ENCODE results near the gene SEZ6L2.
"Not testable (repeated sequence)": the region's sequence is repeated elsewhere in the genome, so short reads cannot be mapped to it uniquely, and the experiment has no call there.

SEZ6L2 gene

GRCh38 chr16:29899516-29900101 lies at the start of gene SEZ6L2:
Gene SEZ6L2, minus strand, starts transcription at chr16:29899550. Its CDS starts 531 bp downstream, at chr16:29899019.
- peak within 1 kb of the TSS; percentile 89 for H3K27ac ChIP-seq (ENCODE audit: low read depth, low read length)

GRCh38 chr16:29947897-29948296 lies 48.5 kb upstream of the SEZ6L2 start:
- H3K4me1 ChIP-seq (ENCODE audit: control insufficient read depth, insufficient read depth, low read length): peaks cover 12% of the 10 kb centered on the region
- H3K4me3 ChIP-seq (ENCODE audit: low read depth, low read length): no peak overlapping the region
- no peaks in the 10 kb centered on the region for H3K9me3 ChIP-seq (ENCODE audit: control insufficient read depth, insufficient read depth, low read length)
- H3K27ac ChIP-seq (ENCODE audit: low read depth, low read length): no peak overlapping the region
- H3K36me3 ChIP-seq (ENCODE audit: control insufficient read depth, insufficient read depth, low read length): no peaks in the 10 kb centered on the region
- H3K27me3 ChIP-seq (ENCODE audit: control insufficient read depth, insufficient read depth, low read length): no peaks in the 10 kb centered on the region
- H3K9ac ChIP-seq (ENCODE audit: low read depth, low read length): no peak overlapping the region

More at GRCh38 chr16:29899516-29900101, at the start of gene SEZ6L2:
- Histone ChIP-seq H3K27me3 (ENCODE audit: control insufficient read depth, insufficient read depth, low read length) (no peaks in the 10 kb centered on the region), H3K9ac (ENCODE audit: low read depth, low read length) (peak within 1 kb of the TSS; percentile 70), H3K4me3 (ENCODE audit: low read depth, low read length) (peak within 1 kb of the TSS; percentile 85), H3K36me3 (ENCODE audit: control insufficient read depth, insufficient read depth, low read length) (peaks cover 16% of the 10 kb centered on the region), H3K4me1 (ENCODE audit: control insufficient read depth, insufficient read depth, low read length) (peaks cover 13% of the 10 kb centered on the region), H3K9me3 (ENCODE audit: control insufficient read depth, insufficient read depth, low read length) (no peaks in the 10 kb centered on the region)

- no peaks in the 10 kb centered on the region for H3K36me3 ChIP-seq (ENCODE audit: control insufficient read depth, insufficient read depth, low read length)
- no peaks in the 10 kb centered on the region for H3K27me3 ChIP-seq (ENCODE audit: control insufficient read depth, insufficient read depth, low read length)
- peak overlapping the region; percentile 85 for H3K27ac ChIP-seq (ENCODE audit: low read depth, low read length)
- no peak overlapping the region for H3K9ac ChIP-seq (ENCODE audit: low read depth, low read length)
- no peaks in the 10 kb centered on the region for H3K9me3 ChIP-seq (ENCODE audit: control insufficient read depth, insufficient read depth, low read length)
- H3K4me1 ChIP-seq (ENCODE audit: control insufficient read depth, insufficient read depth, low read length): 0 out of 2 replicates have a peak, but pooled peaks cover 5% of the 10 kb centered on the region
- H3K4me3 ChIP-seq (ENCODE audit: low read depth, low read length): no peak overlapping the region
These were observed 44.8 kb upstream of the SEZ6L2 start for GRCh38 chr16:29943846-29944799.

GRCh38 chr16:29940656-29941055 lies 41.3 kb upstream of the SEZ6L2 start:
- Histone ChIP-seq H3K9ac (ENCODE audit: low read depth, low read length) (no peak overlapping the region), H3K9me3 (ENCODE audit: control insufficient read depth, insufficient read depth, low read length) (no peaks in the 10 kb centered on the region), H3K4me3 (ENCODE audit: low read depth, low read length) (no peak overlapping the region), H3K4me1 (ENCODE audit: control insufficient read depth, insufficient read depth, low read length) (0 out of 2 replicates have a peak, but pooled peaks cover 5% of the 10 kb centered on the region), H3K27me3 (ENCODE audit: control insufficient read depth, insufficient read depth, low read length) (no peaks in the 10 kb centered on the region), H3K27ac (ENCODE audit: low read depth, low read length) (no peak overlapping the region), H3K36me3 (ENCODE audit: control insufficient read depth, insufficient read depth, low read length) (no peaks in the 10 kb centered on the region)

DNA sequence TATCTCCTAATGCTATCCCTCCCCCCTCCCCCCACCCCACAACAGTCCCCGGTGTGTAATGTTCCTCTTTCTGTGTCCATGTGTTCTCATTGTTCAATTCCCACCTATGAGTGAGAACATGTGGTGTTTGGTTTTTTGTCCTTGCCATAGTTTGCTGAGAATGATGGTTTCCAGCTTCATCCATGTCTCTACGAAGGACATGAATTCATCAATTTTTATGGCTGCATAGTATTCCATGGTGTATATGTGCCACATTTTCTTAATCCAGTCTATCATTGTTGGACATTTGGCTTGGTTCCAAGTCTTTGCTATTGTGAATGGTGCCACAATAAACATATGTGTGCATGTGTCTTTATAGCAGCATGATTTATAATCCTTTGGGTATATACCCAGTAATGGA lies 32.4 kb upstream of the SEZ6L2 start:
- not testable (repeated sequence) for H3K36me3 ChIP-seq (ENCODE audit: control insufficient read depth, insufficient read depth, low read length); H3K9ac ChIP-seq (ENCODE audit: low read depth, low read length); H3K9me3 ChIP-seq (ENCODE audit: control insufficient read depth, insufficient read depth, low read length); H3K4me1 ChIP-seq (ENCODE audit: control insufficient read depth, insufficient read depth, low read length); H3K4me3 ChIP-seq (ENCODE audit: low read depth, low read length); H3K27ac ChIP-seq (ENCODE audit: low read depth, low read length); H3K27me3 ChIP-seq (ENCODE audit: control insufficient read depth, insufficient read depth, low read length)

GRCh38 chr16:29927070-29927905 lies 27.9 kb upstream of the SEZ6L2 start:
- Histone ChIP-seq H3K9me3 (ENCODE audit: control insufficient read depth, insufficient read depth, low read length) (no peaks in the 10 kb centered on the region), H3K9ac (ENCODE audit: low read depth, low read length) (no peak overlapping the region), H3K27me3 (ENCODE audit: control insufficient read depth, insufficient read depth, low read length) (no peaks in the 10 kb centered on the region), H3K36me3 (ENCODE audit: control insufficient read depth, insufficient read depth, low read length) (peaks cover 8% of the 10 kb centered on the region), H3K4me1 (ENCODE audit: control insufficient read depth, insufficient read depth, low read length) (peaks cover 15% of the 10 kb centered on the region), H3K27ac (ENCODE audit: low read depth, low read length) (no peak overlapping the region), H3K4me3 (ENCODE audit: low read depth, low read length) (peak overlapping the region; percentile 84)

- Histone ChIP-seq H3K27ac (ENCODE audit: low read depth, low read length) (peak overlapping the region; percentile 94), H3K9ac (ENCODE audit: low read depth, low read length) (peak overlapping the region; percentile 93)
These were observed 27.3 kb upstream of the SEZ6L2 start for GRCh38 chr16:29926711-29927052.

DNA sequence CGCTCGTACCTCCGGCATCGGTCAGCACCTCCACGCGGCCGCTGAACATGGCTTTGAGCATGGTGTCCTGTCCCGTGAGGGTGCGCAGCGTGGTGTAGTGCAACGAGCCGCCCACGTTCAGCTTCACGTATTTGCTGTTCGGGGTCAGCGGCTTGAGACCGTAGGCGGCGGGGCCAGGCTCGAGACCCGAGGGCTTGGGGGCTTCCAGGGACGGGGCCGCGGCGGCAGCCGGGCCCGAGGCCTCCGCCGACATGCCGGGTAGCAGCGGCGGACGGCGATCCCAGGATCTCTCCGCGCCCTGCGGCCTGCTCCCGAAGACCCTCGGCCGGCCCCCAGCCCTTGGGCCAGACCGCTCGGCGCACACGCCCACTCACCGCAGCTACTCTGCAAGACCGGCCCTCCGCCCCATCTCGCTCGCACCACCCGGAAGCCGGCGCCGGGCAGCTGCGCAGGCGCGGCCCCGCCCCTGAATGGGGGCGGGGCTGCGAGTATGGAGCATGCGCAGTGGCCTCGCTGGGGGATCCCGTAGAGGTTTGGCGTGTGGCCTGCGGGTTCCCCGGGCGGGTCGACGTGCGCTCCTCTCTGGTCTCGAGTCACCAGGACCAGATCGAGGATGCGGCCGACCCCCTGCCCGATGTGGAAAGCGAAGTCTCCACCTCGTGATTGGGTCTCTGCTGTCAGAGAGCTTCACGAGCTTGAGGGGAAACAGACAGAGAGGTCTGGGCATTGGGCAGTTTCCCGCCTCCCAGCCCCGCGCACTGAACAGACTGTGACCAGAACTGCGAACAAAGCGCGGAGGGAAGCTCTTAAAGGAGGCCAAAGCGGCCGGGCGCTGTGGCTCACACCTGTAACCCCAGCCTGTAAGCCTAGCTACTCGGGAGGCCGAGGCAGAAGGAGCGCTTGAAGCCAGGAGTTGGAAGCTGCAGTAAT lies 26.7 kb upstream of the SEZ6L2 start, which contains the start of gene KCTD13:
Gene KCTD13, minus strand, starts transcription at position 446 of the 930 bp plus-strand sequence. Its CDS starts 193 bp downstream, at position 253.
- peak within 1 kb of the TSS; percentile 84 for H3K4me3 ChIP-seq (ENCODE audit: low read depth, low read length)
- no peaks in the 10 kb centered on the region for H3K9me3 ChIP-seq (ENCODE audit: control insufficient read depth, insufficient read depth, low read length)
- peak within 1 kb of the TSS; percentile 93 for H3K9ac ChIP-seq (ENCODE audit: low read depth, low read length)
- H3K36me3 ChIP-seq (ENCODE audit: control insufficient read depth, insufficient read depth, low read length): peaks cover 19% of the 10 kb centered on the region
- peaks cover 15% of the 10 kb centered on the region for H3K4me1 ChIP-seq (ENCODE audit: control insufficient read depth, insufficient read depth, low read length)
- H3K27me3 ChIP-seq (ENCODE audit: control insufficient read depth, insufficient read depth, low read length): no peaks in the 10 kb centered on the region
- H3K27ac ChIP-seq (ENCODE audit: low read depth, low read length): peak within 1 kb of the TSS; percentile 94

More at GRCh38 chr16:29926711-29927052, 27.3 kb upstream of the SEZ6L2 start:
- H3K36me3 ChIP-seq (ENCODE audit: control insufficient read depth, insufficient read depth, low read length): peaks cover 14% of the 10 kb centered on the region
- no peaks in the 10 kb centered on the region for H3K27me3 ChIP-seq (ENCODE audit: control insufficient read depth, insufficient read depth, low read length)
- H3K9me3 ChIP-seq (ENCODE audit: control insufficient read depth, insufficient read depth, low read length): no peaks in the 10 kb centered on the region
- peak overlapping the region; percentile 84 for H3K4me3 ChIP-seq (ENCODE audit: low read depth, low read length)
- peaks cover 15% of the 10 kb centered on the region for H3K4me1 ChIP-seq (ENCODE audit: control insufficient read depth, insufficient read depth, low read length)

- H3K36me3 ChIP-seq (ENCODE audit: control insufficient read depth, insufficient read depth, low read length): peaks cover 26% of the 10 kb centered on the region
- H3K27me3 ChIP-seq (ENCODE audit: control insufficient read depth, insufficient read depth, low read length): no peaks in the 10 kb centered on the region
- H3K27ac ChIP-seq (ENCODE audit: low read depth, low read length): peak overlapping the region; percentile 94
- H3K9ac ChIP-seq (ENCODE audit: low read depth, low read length): no peak overlapping the region
- peak overlapping the region; percentile 84 for H3K4me3 ChIP-seq (ENCODE audit: low read depth, low read length)
- H3K4me1 ChIP-seq (ENCODE audit: control insufficient read depth, insufficient read depth, low read length): peaks cover 15% of the 10 kb centered on the region
- no peaks in the 10 kb centered on the region for H3K9me3 ChIP-seq (ENCODE audit: control insufficient read depth, insufficient read depth, low read length)
These were observed 25.9 kb upstream of the SEZ6L2 start for GRCh38 chr16:29925105-29925756.

Measured in HUES48 (cell line).